GM19351 (cell line): Measurements from ENCODE around the gene CEP43.

Source experiments
- ATAC-seq: cut with Tn5 transposase; IDR thresholded peaks from one replicate; pipeline ENCODE4 v1.9.1; 2021; ENCODE audit warnings: mild to moderate bottlenecking, moderate library complexity; ENCODE audit not compliant: unreplicated experiment

The CEP43 gene

GRCh38 chr6:166999145-166999883, at the start of gene CEP43:
TSS of gene CEP43 (plus strand) at chr6:166999397. CDS start at chr6:166999413, 16 bp downstream.
- peak; percentile 85 for ATAC-seq

- peak; percentile 22 for ATAC-seq
Observed at GRCh38 chr6:166949528-166950442, 49.4 kb upstream of the CEP43 start.

- peak; percentile 36 for ATAC-seq
Observed at GRCh38 chr6:166950443-166950821, 48.8 kb upstream of the CEP43 start.

GRCh38 chr6:166950892-166951669, 48.1 kb upstream of the CEP43 start:
- ATAC-seq = peak; percentile 87

- ATAC-seq = no peak
Observed at GRCh38 chr6:166951670-166952060, 47.5 kb upstream of the CEP43 start.

GRCh38 chr6:166952121-166952520, 47.1 kb upstream of the CEP43 start:
- no peak for ATAC-seq

- ATAC-seq = no peak
Observed at GRCh38 chr6:166952567-166953486, 46.4 kb upstream of the CEP43 start.

GRCh38 chr6:166954118-166954713, 45.0 kb upstream of the CEP43 start:
- ATAC-seq = no peak

- no peak for ATAC-seq
Observed at GRCh38 chr6:166955121-166955864, 43.9 kb upstream of the CEP43 start.

GRCh38 chr6:166955865-166956443, 43.2 kb upstream of the CEP43 start:
- ATAC-seq = peak; percentile 2

- ATAC-seq = peak; percentile 61
Observed at GRCh38 chr6:166956444-166957086, 42.6 kb upstream of the CEP43 start, which contains the start of gene RNASET2. TSS of gene RNASET2 (minus strand) at chr6:166956550. CDS start at chr6:166956182, 368 bp downstream.

- peak; percentile 41 for ATAC-seq
Observed at GRCh38 chr6:166957087-166957804, 42.0 kb upstream of the CEP43 start.

- no peak for ATAC-seq
Observed at GRCh38 chr6:166957805-166958076, 41.5 kb upstream of the CEP43 start.

GRCh38 chr6:166958926-166959861, 40.0 kb upstream of the CEP43 start:
- peak; percentile 17 for ATAC-seq

- no peak for ATAC-seq
Observed at GRCh38 chr6:166959911-166960608, 39.1 kb upstream of the CEP43 start.

- ATAC-seq = no peak
Observed at GRCh38 chr6:166960609-166960978, 38.6 kb upstream of the CEP43 start.
